Measurements from ENCODE around the gene PHRF1.

Gene PHRF1

DNA sequence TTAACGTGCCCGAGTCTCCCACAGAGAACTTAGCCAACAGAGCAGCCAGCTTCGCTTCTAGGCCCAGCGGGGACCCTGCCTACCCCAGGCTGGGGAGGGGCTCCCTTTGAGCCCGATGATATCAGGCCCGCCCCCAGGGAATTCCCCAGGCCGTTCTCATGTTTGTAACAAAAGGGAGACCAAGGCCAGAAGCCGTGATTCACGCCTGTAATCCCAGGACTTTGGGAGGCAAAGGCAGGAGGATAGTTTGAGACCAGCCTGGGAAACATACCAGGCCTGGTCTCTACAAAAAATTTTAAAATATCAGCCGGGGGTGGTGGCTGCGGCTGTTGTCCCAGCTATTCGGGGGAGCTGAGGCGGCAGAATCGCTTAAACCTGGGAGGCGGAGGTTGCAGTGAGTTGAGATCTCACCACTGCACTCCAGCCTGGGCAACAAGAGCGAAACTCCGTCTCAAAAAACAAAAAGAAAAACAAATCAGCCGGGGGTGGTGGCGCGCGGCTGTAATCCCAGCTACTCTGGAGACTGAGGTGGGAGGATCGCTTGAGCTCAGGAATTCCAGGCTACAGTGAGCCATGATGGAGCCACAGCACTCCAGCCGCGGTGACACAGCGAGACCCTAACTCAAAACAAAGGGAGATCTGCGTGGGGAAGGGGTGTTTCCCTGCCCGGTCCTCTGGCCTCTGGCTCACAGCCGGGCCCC is 62.5 kb downstream of the PHRF1 start:
- TF ChIP-seq, protein P1, sequence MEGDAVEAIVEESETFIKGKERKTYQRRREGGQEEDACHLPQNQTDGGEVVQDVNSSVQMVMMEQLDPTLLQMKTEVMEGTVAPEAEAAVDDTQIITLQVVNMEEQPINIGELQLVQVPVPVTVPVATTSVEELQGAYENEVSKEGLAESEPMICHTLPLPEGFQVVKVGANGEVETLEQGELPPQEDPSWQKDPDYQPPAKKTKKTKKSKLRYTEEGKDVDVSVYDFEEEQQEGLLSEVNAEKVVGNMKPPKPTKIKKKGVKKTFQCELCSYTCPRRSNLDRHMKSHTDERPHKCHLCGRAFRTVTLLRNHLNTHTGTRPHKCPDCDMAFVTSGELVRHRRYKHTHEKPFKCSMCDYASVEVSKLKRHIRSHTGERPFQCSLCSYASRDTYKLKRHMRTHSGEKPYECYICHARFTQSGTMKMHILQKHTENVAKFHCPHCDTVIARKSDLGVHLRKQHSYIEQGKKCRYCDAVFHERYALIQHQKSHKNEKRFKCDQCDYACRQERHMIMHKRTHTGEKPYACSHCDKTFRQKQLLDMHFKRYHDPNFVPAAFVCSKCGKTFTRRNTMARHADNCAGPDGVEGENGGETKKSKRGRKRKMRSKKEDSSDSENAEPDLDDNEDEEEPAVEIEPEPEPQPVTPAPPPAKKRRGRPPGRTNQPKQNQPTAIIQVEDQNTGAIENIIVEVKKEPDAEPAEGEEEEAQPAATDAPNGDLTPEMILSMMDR (IDR thresholded peaks at IDR 0.05; ENCODE audit: insufficient read depth, low read length, missing control alignments) = no peak
- POLR2A ChIA-PET = interaction anchor here (0.7 kb wide), 1 partner anchor 15 kb away, joined by 4 read pairs; no protein-coding TSS in a partner anchor
- CTCF ChIA-PET = interaction anchor here (1.5 to 2.0 kb wide), 2 partner anchors 84 to 88 kb away, joined by 4 to 7 read pairs; no protein-coding TSS in a partner anchor
- DNase-seq (ENCODE audit: low read depth, low spot score) = no peak
- no peak overlapping the region for H3K4me3 ChIP-seq (ENCODE audit: low read depth, low read length)

DNA sequence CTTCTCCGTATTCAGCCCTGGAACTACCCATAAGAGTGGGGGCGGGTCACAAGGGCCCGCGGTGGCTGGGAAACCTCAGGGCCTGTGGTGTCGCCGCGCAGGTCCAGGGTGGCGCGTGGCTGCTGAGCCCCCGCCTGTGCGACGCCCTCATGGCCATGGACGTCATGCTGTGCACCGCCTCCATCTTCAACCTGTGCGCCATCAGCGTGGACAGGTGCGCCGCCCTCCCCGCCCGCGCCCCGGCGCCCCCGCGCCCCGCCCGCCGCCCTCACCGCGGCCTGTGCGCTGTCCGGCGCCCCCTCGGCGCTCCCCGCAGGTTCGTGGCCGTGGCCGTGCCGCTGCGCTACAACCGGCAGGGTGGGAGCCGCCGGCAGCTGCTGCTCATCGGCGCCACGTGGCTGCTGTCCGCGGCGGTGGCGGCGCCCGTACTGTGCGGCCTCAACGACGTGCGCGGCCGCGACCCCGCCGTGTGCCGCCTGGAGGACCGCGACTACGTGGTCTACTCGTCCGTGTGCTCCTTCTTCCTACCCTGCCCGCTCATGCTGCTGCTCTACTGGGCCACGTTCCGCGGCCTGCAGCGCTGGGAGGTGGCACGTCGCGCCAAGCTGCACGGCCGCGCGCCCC is 63.2 kb downstream of the PHRF1 start:
- DNase-seq (ENCODE audit: low read depth, low spot score) = no peak
- ChIA-PET CTCF (interaction anchor here (1.5 to 2.0 kb wide), 2 partner anchors 84 to 88 kb away, joined by 4 to 7 read pairs; no protein-coding TSS in a partner anchor), POLR2A (no interaction called here)
- H3K4me3 ChIP-seq (ENCODE audit: low read depth, low read length) = no peak overlapping the region
- TF ChIP-seq, protein P1 (IDR thresholded peaks at IDR 0.05; ENCODE audit: insufficient read depth, low read length, missing control alignments) = no peak

DNA sequence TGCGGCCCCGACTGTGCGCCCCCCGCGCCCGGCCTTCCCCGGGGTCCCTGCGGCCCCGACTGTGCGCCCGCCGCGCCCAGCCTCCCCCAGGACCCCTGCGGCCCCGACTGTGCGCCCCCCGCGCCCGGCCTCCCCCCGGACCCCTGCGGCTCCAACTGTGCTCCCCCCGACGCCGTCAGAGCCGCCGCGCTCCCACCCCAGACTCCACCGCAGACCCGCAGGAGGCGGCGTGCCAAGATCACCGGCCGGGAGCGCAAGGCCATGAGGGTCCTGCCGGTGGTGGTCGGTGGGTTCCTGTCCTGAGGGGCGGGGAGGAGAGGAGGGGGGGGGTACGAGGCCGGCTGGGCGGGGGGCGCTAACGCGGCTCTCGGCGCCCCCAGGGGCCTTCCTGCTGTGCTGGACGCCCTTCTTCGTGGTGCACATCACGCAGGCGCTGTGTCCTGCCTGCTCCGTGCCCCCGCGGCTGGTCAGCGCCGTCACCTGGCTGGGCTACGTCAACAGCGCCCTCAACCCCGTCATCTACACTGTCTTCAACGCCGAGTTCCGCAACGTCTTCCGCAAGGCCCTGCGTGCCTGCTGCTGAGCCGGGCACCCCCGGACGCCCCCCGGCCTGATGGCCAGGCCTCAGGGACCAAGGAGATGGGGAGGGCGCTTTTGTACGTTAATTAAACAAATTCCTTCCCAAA is 63.9 kb downstream of the PHRF1 start:
- ChIA-PET CTCF (interaction anchor here (2.0 kb wide), 1 partner anchor 87 kb away, joined by 7 read pairs; no protein-coding TSS in a partner anchor), POLR2A (no interaction called here)
- no peak overlapping the region for H3K4me3 ChIP-seq (ENCODE audit: low read depth, low read length)
- DNase-seq (ENCODE audit: low read depth, low spot score) = no peak
- TF ChIP-seq, protein P1 (IDR thresholded peaks at IDR 0.05; ENCODE audit: insufficient read depth, low read length, missing control alignments) = no peak

DNA sequence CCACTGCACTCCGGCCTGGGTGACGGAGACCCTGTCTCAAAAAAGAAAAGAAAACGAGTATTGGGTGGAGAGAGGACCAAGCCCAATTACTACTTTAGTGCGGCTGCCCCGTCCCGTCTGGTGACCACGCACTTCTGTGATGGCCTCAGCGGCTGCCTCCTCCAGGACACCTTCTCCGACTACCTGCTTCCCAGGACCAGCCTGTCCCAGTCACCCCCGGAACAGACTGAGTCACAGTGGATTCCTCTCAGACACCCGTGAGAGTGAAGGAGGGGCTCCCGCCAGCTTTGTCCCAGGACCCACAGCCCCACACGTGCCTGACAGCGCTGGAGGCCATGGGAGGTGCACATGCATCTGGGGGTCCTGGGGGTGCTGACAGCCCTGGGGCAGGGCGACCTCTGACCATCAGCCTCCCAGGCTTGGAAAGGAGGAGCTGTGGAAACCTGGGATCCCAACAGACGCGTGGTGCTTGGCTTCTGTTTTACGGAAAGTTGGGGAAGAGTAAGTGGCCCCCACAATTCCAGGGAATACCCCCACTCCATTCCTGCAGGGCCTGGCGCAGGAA is 65.6 kb downstream of the PHRF1 start:
- ChIA-PET POLR2A (no interaction called here), CTCF (interaction anchor here (1.0 kb wide), 1 partner anchor 9 kb away, joined by 3 read pairs; no protein-coding TSS in a partner anchor)
- no peak overlapping the region for H3K4me3 ChIP-seq (ENCODE audit: low read depth, low read length)
- DNase-seq (ENCODE audit: low read depth, low spot score) = no peak
- TF ChIP-seq, protein P1 (IDR thresholded peaks at IDR 0.05; ENCODE audit: insufficient read depth, low read length, missing control alignments) = no peak

DNA sequence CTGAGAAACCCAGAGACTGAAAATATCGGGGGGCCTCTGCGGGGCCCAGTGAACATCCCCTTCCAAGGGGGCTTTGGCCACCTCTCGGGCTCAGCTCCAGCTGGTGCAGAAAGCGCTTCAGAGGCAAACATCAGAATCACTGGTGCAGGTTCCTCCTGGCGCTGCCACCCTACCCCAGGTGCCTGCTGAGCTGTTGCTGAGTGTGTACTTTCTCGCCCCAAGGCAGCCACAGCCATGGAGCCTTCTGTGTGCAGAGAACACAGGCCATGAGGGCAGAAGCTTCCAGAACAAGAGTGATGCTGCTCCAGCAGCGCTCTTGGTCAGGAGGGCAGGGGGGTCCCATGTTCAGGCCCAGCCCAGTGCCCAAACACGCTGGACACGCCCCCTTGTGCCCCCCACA is 67.1 kb downstream of the PHRF1 start:
- DNase-seq (ENCODE audit: low read depth, low spot score) = no peak
- no peak overlapping the region for H3K4me3 ChIP-seq (ENCODE audit: low read depth, low read length)
- TF ChIP-seq, protein P1 (IDR thresholded peaks at IDR 0.05; ENCODE audit: insufficient read depth, low read length, missing control alignments) = no peak
- ChIA-PET CTCF (no interaction called here), POLR2A (interaction anchor here (0.5 kb wide), 1 partner anchor 179 kb away, joined by 3 read pairs; no protein-coding TSS in a partner anchor)
